Measurements from ENCODE around the gene NID1. TPM values are rescaled to one million over a fixed set of nuclear protein-coding genes. Genes with fewer than 3 reads are reported as not detected.
"Not testable (repeated sequence)": the region's sequence is repeated elsewhere in the genome, so short reads cannot be mapped to it uniquely, and the experiment has no call there.

The NID1 gene
- total and polyA plus RNA-seq, 2 of the 4 experiments (the other 2 are of a cell fraction): 21.9 to 83.3 TPM

DNA sequence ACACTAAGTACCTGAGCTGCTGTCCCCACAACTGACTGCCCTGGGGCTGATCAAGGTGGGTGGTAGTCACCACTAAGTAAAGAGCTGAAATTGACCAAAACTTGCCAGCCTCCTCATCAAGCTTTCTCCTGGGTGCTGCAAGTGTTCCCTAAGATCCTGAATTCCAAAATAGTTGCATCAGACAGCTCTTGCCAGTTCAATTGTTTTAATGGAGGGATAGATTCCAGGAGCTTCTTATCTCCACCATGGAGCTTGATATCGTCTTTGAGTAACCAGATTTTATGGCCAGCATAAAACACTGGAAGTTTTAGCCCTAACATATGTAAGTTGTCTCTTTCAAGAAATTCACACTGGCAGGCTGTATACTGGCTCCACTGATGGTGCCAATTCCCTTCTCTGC, 90.3 kb downstream of the NID1 start:
- Histone ChIP-seq H2AFZ (replicated peaks; ENCODE audit: low read length, poor library complexity) (peak overlapping the region; percentile 47), H3K18ac (ENCODE audit: low read depth, low read length) (no peak overlapping the region)
- in situ Hi-C loops (cut with MboI; ENCODE audit: low sequenced_read_pairs): loop anchor here (5.0 to 10.0 kb wide), 2 partner anchors 112 to 460 kb away; no protein-coding TSS in a partner anchor

GRCh38 chr1:235972691-235973090, 92.2 kb downstream of the NID1 start:
- H4K5ac ChIP-seq (ENCODE audit: low read depth, low read length); H3K23ac ChIP-seq (ENCODE audit: low read depth, low read length); dilution Hi-C loops (cut with HindIII; ENCODE audit: low sequenced_read_pairs, unreplicated experiment); H2AFZ ChIP-seq (replicated peaks; ENCODE audit: low read length, poor library complexity); H3K9me1 ChIP-seq (ENCODE audit: insufficient read depth, low read length); BruUV-seq (replicated peaks); H3K4me2 ChIP-seq (ENCODE audit: low read depth, low read length); H2AK9ac ChIP-seq (replicated peaks; ENCODE audit: low read depth, low read length, poor library complexity); H3K9ac ChIP-seq (ENCODE audit: low read depth, low read length); DNase-seq; H3K14ac ChIP-seq (replicated peaks; ENCODE audit: low read depth, low read length); H3K56ac ChIP-seq (ENCODE audit: extremely low read depth, insufficient read depth, low read length); ATAC-seq (ENCODE audit: low read depth); H4K20me1 ChIP-seq (ENCODE audit: insufficient read depth, low read length); H3K27me3 ChIP-seq (ENCODE audit: control insufficient read depth, insufficient read depth, low read length); H3K79me1 ChIP-seq (ENCODE audit: low read depth in 1 of 2, low read length in 2 of 2); POLR2A ChIA-PET (ENCODE audit: unreplicated experiment); H3K4me3 ChIP-seq (ENCODE audit: insufficient read depth, low read depth, low read length); H4K91ac ChIP-seq (ENCODE audit: insufficient read depth, low read depth, low read length): not testable (repeated sequence)
- Histone ChIP-seq H3K9me3 (ENCODE audit: control insufficient read depth, insufficient read depth, low read length) (peaks cover 10% of the 10 kb centered on the region), H3K27ac (ENCODE audit: insufficient read depth, low read length) (peak overlapping the region; percentile 63; the same call in 1 of the 2 replicates), H3K4me1 (ENCODE audit: control insufficient read depth, insufficient read depth, low read length) (peaks cover 14% of the 10 kb centered on the region), H2BK5ac (ENCODE audit: low read depth, low read length, poor library complexity, severe bottlenecking) (peak overlapping the region; percentile 96), H2BK120ac (ENCODE audit: low read depth, low read length) (peak overlapping the region; percentile 97; the same call in 1 of the 2 replicates), H2BK20ac (ENCODE audit: low read depth, low read length) (peak overlapping the region; percentile 80), H3K18ac (ENCODE audit: low read depth, low read length) (peak overlapping the region; percentile 16; the same call in 1 of the 2 replicates), H4K8ac (ENCODE audit: low read depth in 2 of 2, low read length in 2 of 2) (peak overlapping the region in 1 of 2 experiments; percentile 58; a peak in 1 of 4 replicates), H3K4ac (ENCODE audit: low read depth, low read length) (peak overlapping the region; percentile 70), H2BK15ac (ENCODE audit: low read depth, low read length) (0 out of 3 replicates have a peak overlapping the region, but pooled peaks have one; percentile 47), H3K36me3 (ENCODE audit: control insufficient read depth, insufficient read depth, low read length) (peaks cover 13% of the 10 kb centered on the region), H2AK5ac (ENCODE audit: low read depth, low read length) (0 out of 2 replicates have a peak overlapping the region, but pooled peaks have one; percentile 7)
- WGBS, 2 experiments (ENCODE audit: extremely low coverage in 2 of 2, insufficient read length in 1 of 2): no CpG with 5 or more reads among the region's 3 CpGs
- CTCF ChIA-PET: interaction anchor here (0.5 to 2.3 kb wide), 13 partner anchors 11 to 462 kb away, joined by 3 to 27 read pairs (median 8); partner anchors contain the start of genes LYST and NID1
- intact Hi-C loops (cut with micrococcal nuclease): loop anchor here (1.0 to 5.0 kb wide), 2 partner anchors 60 to 92 kb away; no protein-coding TSS in a partner anchor
- in situ Hi-C loops (cut with MboI; ENCODE audit: low sequenced_read_pairs): loop anchor here (5.0 to 10.0 kb wide), 2 partner anchors 110 to 458 kb away; no protein-coding TSS in a partner anchor

More for the DNA sequence above, 90.3 kb downstream of the NID1 start:
- H3K9me1 ChIP-seq (ENCODE audit: insufficient read depth, low read length): peaks cover 8% of the 10 kb centered on the region; the same call in 1 of the 2 replicates
- H3K23ac ChIP-seq (ENCODE audit: low read depth, low read length): peak overlapping the region; percentile 50; the same call in 1 of the 2 replicates
- peak overlapping the region; percentile 60 for H3K14ac ChIP-seq (replicated peaks; ENCODE audit: low read depth, low read length)
- H3K4ac ChIP-seq (ENCODE audit: low read depth, low read length): peak overlapping the region; percentile 76
- peaks cover 14% of the 10 kb centered on the region for H3K4me1 ChIP-seq (ENCODE audit: control insufficient read depth, insufficient read depth, low read length)
- H3K4me3 ChIP-seq (ENCODE audit: insufficient read depth, low read depth, low read length): no peak overlapping the region
- peak overlapping the region; percentile 85 for H2BK20ac ChIP-seq (ENCODE audit: low read depth, low read length)
- no peak overlapping the region for H2BK5ac ChIP-seq (ENCODE audit: low read depth, low read length, poor library complexity, severe bottlenecking)
- no peak for TF ChIP-seq USF2 (IDR thresholded peaks at IDR 0.05; ENCODE audit: low read depth, low read length)
- no peak for TF ChIP-seq BHLHE40 (IDR thresholded peaks at IDR 0.05; ENCODE audit: low read depth, low read length)
- peak; percentile 26; the same call in 1 of the 2 replicates for TF ChIP-seq CEBPB (IDR thresholded peaks at IDR 0.05; ENCODE audit: low read depth, low read length)
- no TSS peak for BruUV-seq (replicated peaks)
- H3K79me1 ChIP-seq (ENCODE audit: low read depth in 1 of 2, low read length in 2 of 2): no peaks in the 10 kb centered on the region
- no peaks in the 10 kb centered on the region for H4K20me1 ChIP-seq (ENCODE audit: insufficient read depth, low read length)
- peaks cover 31% of the 10 kb centered on the region for H3K36me3 ChIP-seq (ENCODE audit: control insufficient read depth, insufficient read depth, low read length)
- ChIA-PET POLR2A (ENCODE audit: unreplicated experiment) (no interaction called here), CTCF (no interaction called here)
- H3K27me3 ChIP-seq (ENCODE audit: control insufficient read depth, insufficient read depth, low read length): no peaks in the 10 kb centered on the region
- peak overlapping the region; percentile 89 for H2AK5ac ChIP-seq (ENCODE audit: low read depth, low read length)
- H2BK15ac ChIP-seq (ENCODE audit: low read depth, low read length): peak overlapping the region; percentile 87; the same call in 1 of the 3 replicates
- no CpG with 5 or more reads among the region's 1 CpG for WGBS, 2 experiments (ENCODE audit: extremely low coverage in 2 of 2, insufficient read length in 1 of 2)
- no peak overlapping the region for H2AK9ac ChIP-seq (replicated peaks; ENCODE audit: low read depth, low read length, poor library complexity)
- H3K4me2 ChIP-seq (ENCODE audit: low read depth, low read length): no peak overlapping the region
- peak overlapping the region in 1 of 2 experiments; percentile 76; a peak in 1 of 4 replicates for H4K8ac ChIP-seq (ENCODE audit: low read depth in 2 of 2, low read length in 2 of 2)
- H4K91ac ChIP-seq (ENCODE audit: insufficient read depth, low read depth, low read length): peak overlapping the region; percentile 78
- no peak for ATAC-seq (ENCODE audit: low read depth)
- peaks cover 17% of the 10 kb centered on the region for H3K9me3 ChIP-seq (ENCODE audit: control insufficient read depth, insufficient read depth, low read length)
- peak overlapping the region; percentile 66; the same call in 1 of the 2 replicates for H3K27ac ChIP-seq (ENCODE audit: insufficient read depth, low read length)
- peak overlapping the region; percentile 77 for H2BK120ac ChIP-seq (ENCODE audit: low read depth, low read length)
- dilution Hi-C loops (cut with HindIII; ENCODE audit: low sequenced_read_pairs, unreplicated experiment) (no loop called here), intact Hi-C loops (cut with micrococcal nuclease) (loop anchor here (5.0 kb wide), 1 partner anchor 62 kb away; no protein-coding TSS in a partner anchor)
- H4K5ac ChIP-seq (ENCODE audit: low read depth, low read length): no peak overlapping the region
- H3K9ac ChIP-seq (ENCODE audit: low read depth, low read length): no peak overlapping the region
- H3K56ac ChIP-seq (ENCODE audit: extremely low read depth, insufficient read depth, low read length): peak overlapping the region; percentile 49; the same call in 1 of the 2 replicates
- DNase-seq: peak; percentile 31
